ENCODE data around the gene SFRP5.

The SFRP5 gene

GRCh38 chr10:97771913-97772823, at the start of gene SFRP5:
TSS of gene SFRP5 (minus strand) at chr10:97771999. CDS start at chr10:97771833, 166 bp downstream.
- Histone ChIP-seq H3K27me3 (ENCODE audit: control insufficient read depth in 1 of 2, insufficient read depth in 2 of 2, low read length in 2 of 2) (peaks cover 6 to 35% of the 10 kb centered on the region in 2 donors), H3K27ac (ENCODE audit: low read depth, low read length) (no peak within 1 kb of the TSS), H3K4me1 (ENCODE audit: insufficient read depth, low read length) (no peaks in the 10 kb centered on the region), H3K4me3 (ENCODE audit: low read depth in 1 of 2, low read length in 2 of 2) (no peak within 1 kb of the TSS), H3K9me3 (ENCODE audit: low read length) (no peaks in the 10 kb centered on the region), H3K36me3 (ENCODE audit: insufficient read depth, low read length) (no peaks in the 10 kb centered on the region), H3K9ac (ENCODE audit: low read length) (no peak within 1 kb of the TSS)

DNA sequence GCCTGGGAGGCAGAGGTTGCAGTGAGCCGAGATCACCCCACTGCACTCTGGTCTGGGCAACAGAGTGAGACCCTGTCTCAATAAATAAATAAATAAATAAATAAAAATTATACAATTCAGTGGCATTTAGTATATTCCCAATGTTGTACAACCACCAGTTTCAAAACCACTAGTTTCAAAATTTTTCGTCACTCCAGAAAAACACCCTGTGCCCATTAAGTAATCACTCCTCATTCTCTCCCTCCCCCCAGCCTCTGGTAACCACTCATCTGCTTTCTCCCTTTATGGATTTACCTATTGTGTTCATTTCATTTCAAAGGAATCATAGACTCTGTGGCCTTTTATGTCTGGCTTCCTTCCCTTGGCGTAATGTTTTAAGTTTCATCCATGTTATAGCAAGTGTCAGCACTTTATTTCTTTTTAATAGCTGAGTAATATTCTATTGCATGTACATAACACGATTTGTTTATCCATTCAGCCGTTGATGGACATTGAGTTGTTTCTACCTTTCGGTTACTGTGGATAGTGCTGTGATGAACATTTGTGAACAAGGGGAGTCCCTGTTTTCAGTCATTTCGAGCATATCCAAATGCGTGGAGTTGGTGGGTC, 48.4 kb upstream of the SFRP5 start:
- H3K27me3 ChIP-seq (ENCODE audit: control insufficient read depth in 1 of 2, insufficient read depth in 2 of 2, low read length in 2 of 2) = peaks cover 0 to 6% of the 10 kb centered on the region in 2 donors

DNA sequence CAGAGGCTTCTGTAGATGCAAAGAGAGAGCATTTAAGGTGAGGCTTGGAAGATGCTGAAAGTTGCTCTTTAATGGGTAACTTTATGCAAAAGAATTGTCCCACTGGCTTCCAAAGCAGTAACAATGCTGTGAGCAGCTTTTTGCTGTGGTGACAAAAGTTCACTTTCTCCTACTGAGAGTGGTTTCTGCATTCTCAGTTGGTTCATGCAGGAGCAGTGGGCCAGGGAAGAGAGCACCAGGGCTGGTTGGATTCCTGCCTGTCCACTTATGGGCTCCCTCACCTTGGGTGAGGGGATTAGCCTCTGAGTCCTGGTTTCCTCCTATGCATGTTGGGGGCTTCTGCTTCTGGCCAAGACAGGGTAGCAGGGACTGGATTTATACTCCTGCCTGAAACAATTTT, 46.8 kb upstream of the SFRP5 start:
- peaks cover 0 to 3% of the 10 kb centered on the region in 2 donors for H3K27me3 ChIP-seq (ENCODE audit: control insufficient read depth in 1 of 2, insufficient read depth in 2 of 2, low read length in 2 of 2)
- H3K4me3 ChIP-seq (ENCODE audit: low read depth in 1 of 2, low read length in 2 of 2) = no peak overlapping the region
- no peaks in the 10 kb centered on the region for H3K9me3 ChIP-seq (ENCODE audit: low read length)
- H3K36me3 ChIP-seq (ENCODE audit: insufficient read depth, low read length) = no peaks in the 10 kb centered on the region
- no peak overlapping the region for H3K27ac ChIP-seq (ENCODE audit: low read depth, low read length)
- no peak overlapping the region for H3K9ac ChIP-seq (ENCODE audit: low read length)
- no peaks in the 10 kb centered on the region for H3K4me1 ChIP-seq (ENCODE audit: insufficient read depth, low read length)

More for the DNA sequence above, 48.4 kb upstream of the SFRP5 start:
- Histone ChIP-seq H3K9ac (ENCODE audit: low read length) (no peak overlapping the region), H3K4me3 (ENCODE audit: low read depth in 1 of 2, low read length in 2 of 2) (no peak overlapping the region), H3K27ac (ENCODE audit: low read depth, low read length) (no peak overlapping the region), H3K4me1 (ENCODE audit: insufficient read depth, low read length) (no peaks in the 10 kb centered on the region), H3K36me3 (ENCODE audit: insufficient read depth, low read length) (no peaks in the 10 kb centered on the region), H3K9me3 (ENCODE audit: low read length) (no peaks in the 10 kb centered on the region)

GRCh38 chr10:97816609-97817008, 44.8 kb upstream of the SFRP5 start:
- H3K9me3 ChIP-seq (ENCODE audit: low read length) = no peaks in the 10 kb centered on the region
- no peaks in the 10 kb centered on the region for H3K36me3 ChIP-seq (ENCODE audit: insufficient read depth, low read length)
- no peak overlapping the region for H3K27ac ChIP-seq (ENCODE audit: low read depth, low read length)
- H3K4me1 ChIP-seq (ENCODE audit: insufficient read depth, low read length) = no peaks in the 10 kb centered on the region
- no peak overlapping the region for H3K9ac ChIP-seq (ENCODE audit: low read length)
- H3K4me3 ChIP-seq (ENCODE audit: low read depth in 1 of 2, low read length in 2 of 2) = no peak overlapping the region
- no peaks in the 10 kb centered on the region for H3K27me3 ChIP-seq (ENCODE audit: control insufficient read depth in 1 of 2, insufficient read depth in 2 of 2, low read length in 2 of 2)

DNA sequence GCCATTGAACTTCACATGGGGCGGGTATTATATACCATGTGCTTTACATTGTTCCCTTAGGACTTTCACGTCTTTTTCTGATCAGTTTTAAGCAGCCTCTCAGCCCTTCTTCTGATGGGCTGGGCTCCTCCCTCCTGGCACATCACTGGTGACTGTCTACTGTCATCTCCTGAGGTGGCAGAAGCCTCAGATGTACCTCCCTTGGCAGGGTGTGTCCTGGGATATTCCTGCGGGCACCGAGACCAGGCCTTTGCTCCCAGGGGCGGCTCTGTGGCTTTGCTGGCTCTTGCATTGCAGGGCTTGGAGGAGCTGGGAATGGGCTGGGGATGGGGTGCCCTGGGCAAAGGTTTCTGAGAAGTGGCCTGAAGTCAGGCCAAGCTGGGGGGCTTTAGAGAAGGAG, 43.2 kb upstream of the SFRP5 start:
- H3K9ac ChIP-seq (ENCODE audit: low read length) = no peak overlapping the region
- no peaks in the 10 kb centered on the region for H3K4me1 ChIP-seq (ENCODE audit: insufficient read depth, low read length)
- no peaks in the 10 kb centered on the region for H3K9me3 ChIP-seq (ENCODE audit: low read length)
- no peaks in the 10 kb centered on the region for H3K27me3 ChIP-seq (ENCODE audit: control insufficient read depth in 1 of 2, insufficient read depth in 2 of 2, low read length in 2 of 2)
- no peak overlapping the region for H3K27ac ChIP-seq (ENCODE audit: low read depth, low read length)
- no peak overlapping the region for H3K4me3 ChIP-seq (ENCODE audit: low read depth in 1 of 2, low read length in 2 of 2)
- no peaks in the 10 kb centered on the region for H3K36me3 ChIP-seq (ENCODE audit: insufficient read depth, low read length)

- Histone ChIP-seq H3K9ac (ENCODE audit: low read length) (no peak overlapping the region), H3K27ac (ENCODE audit: low read depth, low read length) (no peak overlapping the region), H3K4me3 (ENCODE audit: low read depth in 1 of 2, low read length in 2 of 2) (no peak overlapping the region), H3K27me3 (ENCODE audit: control insufficient read depth in 1 of 2, insufficient read depth in 2 of 2, low read length in 2 of 2) (no peaks in the 10 kb centered on the region), H3K9me3 (ENCODE audit: low read length) (no peaks in the 10 kb centered on the region), H3K4me1 (ENCODE audit: insufficient read depth, low read length) (no peaks in the 10 kb centered on the region), H3K36me3 (ENCODE audit: insufficient read depth, low read length) (no peaks in the 10 kb centered on the region)
Measured at GRCh38 chr10:97813311-97813710, 41.5 kb upstream of the SFRP5 start.

GRCh38 chr10:97812696-97813095, 40.9 kb upstream of the SFRP5 start:
- Histone ChIP-seq H3K27me3 (ENCODE audit: control insufficient read depth in 1 of 2, insufficient read depth in 2 of 2, low read length in 2 of 2) (no peaks in the 10 kb centered on the region), H3K4me1 (ENCODE audit: insufficient read depth, low read length) (no peaks in the 10 kb centered on the region), H3K27ac (ENCODE audit: low read depth, low read length) (no peak overlapping the region), H3K9me3 (ENCODE audit: low read length) (no peaks in the 10 kb centered on the region), H3K36me3 (ENCODE audit: insufficient read depth, low read length) (no peaks in the 10 kb centered on the region), H3K4me3 (ENCODE audit: low read depth in 1 of 2, low read length in 2 of 2) (no peak overlapping the region), H3K9ac (ENCODE audit: low read length) (no peak overlapping the region)

- Histone ChIP-seq H3K27ac (ENCODE audit: low read depth, low read length) (no peak overlapping the region), H3K4me1 (ENCODE audit: insufficient read depth, low read length) (no peaks in the 10 kb centered on the region), H3K36me3 (ENCODE audit: insufficient read depth, low read length) (no peaks in the 10 kb centered on the region), H3K4me3 (ENCODE audit: low read depth in 1 of 2, low read length in 2 of 2) (no peak overlapping the region), H3K27me3 (ENCODE audit: control insufficient read depth in 1 of 2, insufficient read depth in 2 of 2, low read length in 2 of 2) (no peaks in the 10 kb centered on the region), H3K9me3 (ENCODE audit: low read length) (no peaks in the 10 kb centered on the region), H3K9ac (ENCODE audit: low read length) (no peak overlapping the region)
Measured at GRCh38 chr10:97811958-97812357, 40.2 kb upstream of the SFRP5 start.

- no peaks in the 10 kb centered on the region for H3K27me3 ChIP-seq (ENCODE audit: control insufficient read depth in 1 of 2, insufficient read depth in 2 of 2, low read length in 2 of 2)
- H3K27ac ChIP-seq (ENCODE audit: low read depth, low read length) = no peak overlapping the region
- H3K4me1 ChIP-seq (ENCODE audit: insufficient read depth, low read length) = peaks cover 8% of the 10 kb centered on the region
- no peaks in the 10 kb centered on the region for H3K9me3 ChIP-seq (ENCODE audit: low read length)
- no peaks in the 10 kb centered on the region for H3K36me3 ChIP-seq (ENCODE audit: insufficient read depth, low read length)
- no peak overlapping the region for H3K4me3 ChIP-seq (ENCODE audit: low read depth in 1 of 2, low read length in 2 of 2)
- H3K9ac ChIP-seq (ENCODE audit: low read length) = no peak overlapping the region
Measured at GRCh38 chr10:97810446-97810845, 38.6 kb upstream of the SFRP5 start.

- no peak overlapping the region for H3K27ac ChIP-seq (ENCODE audit: low read depth, low read length)
- H3K9ac ChIP-seq (ENCODE audit: low read length) = no peak overlapping the region
- H3K4me3 ChIP-seq (ENCODE audit: low read depth in 1 of 2, low read length in 2 of 2) = no peak overlapping the region
- H3K9me3 ChIP-seq (ENCODE audit: low read length) = no peaks in the 10 kb centered on the region
- peaks cover 0 to 8% of the 10 kb centered on the region in 2 donors for H3K27me3 ChIP-seq (ENCODE audit: control insufficient read depth in 1 of 2, insufficient read depth in 2 of 2, low read length in 2 of 2)
- peaks cover 12% of the 10 kb centered on the region for H3K4me1 ChIP-seq (ENCODE audit: insufficient read depth, low read length)
- H3K36me3 ChIP-seq (ENCODE audit: insufficient read depth, low read length) = no peaks in the 10 kb centered on the region
Measured at GRCh38 chr10:97805949-97806348, 34.1 kb upstream of the SFRP5 start.

GRCh38 chr10:97805096-97805884, 33.5 kb upstream of the SFRP5 start:
- H3K4me3 ChIP-seq (ENCODE audit: low read depth in 1 of 2, low read length in 2 of 2) = no peak overlapping the region
- no peaks in the 10 kb centered on the region for H3K36me3 ChIP-seq (ENCODE audit: insufficient read depth, low read length)
- H3K4me1 ChIP-seq (ENCODE audit: insufficient read depth, low read length) = peaks cover 12% of the 10 kb centered on the region
- no peaks in the 10 kb centered on the region for H3K9me3 ChIP-seq (ENCODE audit: low read length)
- no peak overlapping the region for H3K27ac ChIP-seq (ENCODE audit: low read depth, low read length)
- peaks cover 0 to 8% of the 10 kb centered on the region in 2 donors for H3K27me3 ChIP-seq (ENCODE audit: control insufficient read depth in 1 of 2, insufficient read depth in 2 of 2, low read length in 2 of 2)
- no peak overlapping the region for H3K9ac ChIP-seq (ENCODE audit: low read length)

Measured in muscle layer of colon (tissue), 2 donors.